Amniotic epithelial cell (primary cell): ENCODE results near the gene RNF135.
"Not testable (repeated sequence)": the region's sequence is repeated elsewhere in the genome, so short reads cannot be mapped to it uniquely, and the experiment has no call there.

ENCODE experiments used
- DNase-seq: peaks from one replicate; pipeline ENCODE4 v3.0.0-alpha.2; 2010; ENCODE audit warnings: low read depth

The RNF135 gene, protein sequence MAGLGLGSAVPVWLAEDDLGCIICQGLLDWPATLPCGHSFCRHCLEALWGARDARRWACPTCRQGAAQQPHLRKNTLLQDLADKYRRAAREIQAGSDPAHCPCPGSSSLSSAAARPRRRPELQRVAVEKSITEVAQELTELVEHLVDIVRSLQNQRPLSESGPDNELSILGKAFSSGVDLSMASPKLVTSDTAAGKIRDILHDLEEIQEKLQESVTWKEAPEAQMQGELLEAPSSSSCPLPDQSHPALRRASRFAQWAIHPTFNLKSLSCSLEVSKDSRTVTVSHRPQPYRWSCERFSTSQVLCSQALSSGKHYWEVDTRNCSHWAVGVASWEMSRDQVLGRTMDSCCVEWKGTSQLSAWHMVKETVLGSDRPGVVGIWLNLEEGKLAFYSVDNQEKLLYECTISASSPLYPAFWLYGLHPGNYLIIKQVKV

DNA sequence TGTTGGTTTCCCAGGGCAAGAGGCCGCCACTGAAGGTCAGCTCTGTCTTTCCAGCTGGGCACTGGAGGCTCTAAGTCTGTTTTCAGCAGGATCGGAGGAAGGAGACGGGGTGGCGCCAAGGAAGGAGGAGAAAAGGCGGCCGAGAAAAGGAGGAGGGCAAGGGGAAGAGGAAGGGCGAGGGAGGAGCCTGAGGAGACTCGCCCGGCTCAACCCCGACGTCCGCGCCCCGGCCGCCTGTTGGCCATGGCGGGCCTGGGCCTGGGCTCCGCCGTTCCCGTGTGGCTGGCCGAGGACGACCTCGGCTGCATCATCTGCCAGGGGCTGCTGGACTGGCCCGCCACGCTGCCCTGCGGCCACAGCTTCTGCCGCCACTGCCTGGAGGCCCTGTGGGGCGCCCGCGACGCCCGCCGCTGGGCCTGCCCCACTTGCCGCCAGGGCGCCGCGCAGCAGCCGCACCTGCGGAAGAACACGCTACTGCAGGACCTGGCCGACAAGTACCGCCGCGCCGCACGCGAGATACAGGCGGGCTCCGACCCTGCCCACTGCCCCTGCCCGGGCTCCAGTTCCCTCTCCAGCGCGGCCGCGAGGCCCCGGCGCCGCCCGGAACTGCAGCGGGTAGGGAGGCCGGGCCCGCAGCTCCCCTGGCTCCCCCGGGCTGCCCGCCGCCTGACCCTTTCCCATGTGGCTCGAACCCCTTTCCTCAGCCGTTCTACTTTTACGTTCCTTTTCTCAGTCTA, at the start of gene RNF135:
Gene RNF135 (plus strand): TSS at position 209 of the 737 bp plus-strand sequence. CDS start 35 bp downstream, at position 244.
- DNase-seq = peak; percentile 89

DNA sequence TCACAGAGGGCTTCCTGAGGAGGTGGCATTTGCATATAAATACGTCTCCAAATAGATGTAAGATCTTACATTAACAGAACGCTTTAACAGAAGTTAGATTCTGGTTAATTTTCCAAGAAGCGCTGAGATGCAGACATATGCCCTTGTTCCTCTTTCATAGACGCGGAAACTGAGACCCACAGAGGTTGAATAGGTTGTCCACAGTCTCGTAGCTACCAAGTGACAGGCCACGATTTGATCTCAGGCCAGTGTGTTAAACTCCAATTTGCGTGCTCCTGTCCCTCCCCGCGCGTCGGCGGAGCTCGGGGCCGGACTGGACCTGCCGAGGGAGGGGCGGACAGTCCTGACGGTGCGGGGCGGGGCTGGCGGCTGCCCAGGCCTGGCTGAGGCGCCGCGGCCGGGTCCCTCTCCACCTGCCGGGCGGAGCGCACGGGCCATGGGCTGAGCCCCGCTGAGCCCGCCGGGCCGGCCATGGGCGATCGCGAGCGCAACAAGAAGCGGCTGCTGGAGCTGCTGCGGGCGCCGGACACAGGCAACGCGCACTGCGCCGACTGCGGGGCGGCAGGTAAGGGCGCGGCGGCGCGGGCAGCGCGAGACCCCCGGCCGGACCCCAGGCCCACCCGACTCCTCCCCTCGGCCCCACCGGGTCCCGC, 49.2 kb upstream of the RNF135 start, which contains the start of gene ADAP2:
Gene ADAP2 (plus strand): TSS at position 402 of the 653 bp plus-strand sequence. CDS start 70 bp downstream, at position 472.
- no peak for DNase-seq

DNA sequence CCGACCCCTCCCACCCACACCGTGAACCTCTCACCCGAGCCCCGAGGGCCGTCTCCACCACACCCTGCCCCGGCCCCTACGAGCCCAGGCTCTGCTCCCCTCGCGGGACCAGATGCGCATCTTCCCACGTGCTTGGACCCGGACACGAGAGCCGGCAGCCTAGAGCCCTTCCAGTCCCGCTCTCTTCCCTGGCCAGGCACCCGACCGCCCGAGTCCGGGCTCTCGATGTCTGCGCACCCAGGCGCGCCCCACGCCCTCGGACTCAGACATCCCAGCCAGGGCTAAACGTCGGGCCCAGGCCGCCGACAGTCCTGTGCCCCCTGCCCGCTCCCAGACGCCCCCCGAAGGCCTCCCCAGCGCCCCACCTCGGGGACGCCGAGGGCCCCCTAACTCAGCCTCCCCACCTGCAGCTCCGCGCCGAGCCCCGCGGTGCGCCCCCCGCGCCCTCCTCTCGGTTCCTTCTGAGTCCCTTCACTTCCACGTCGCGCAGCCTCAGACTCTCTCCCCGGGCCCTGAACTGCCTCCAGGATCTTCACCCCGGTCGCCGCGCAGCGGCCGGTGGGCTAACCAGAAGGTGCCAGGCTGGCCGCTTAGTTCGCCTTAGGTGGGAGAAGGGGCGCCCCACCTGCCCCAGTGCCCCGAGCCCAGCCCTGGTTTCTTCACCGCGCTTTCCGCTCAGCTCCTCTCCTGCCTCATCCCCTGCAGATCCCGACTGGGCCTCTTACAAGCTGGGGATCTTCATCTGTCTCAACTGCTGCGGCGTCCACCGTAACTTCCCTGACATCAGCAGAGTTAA, 48.4 kb upstream of the RNF135 start:
- DNase-seq = no peak

DNA sequence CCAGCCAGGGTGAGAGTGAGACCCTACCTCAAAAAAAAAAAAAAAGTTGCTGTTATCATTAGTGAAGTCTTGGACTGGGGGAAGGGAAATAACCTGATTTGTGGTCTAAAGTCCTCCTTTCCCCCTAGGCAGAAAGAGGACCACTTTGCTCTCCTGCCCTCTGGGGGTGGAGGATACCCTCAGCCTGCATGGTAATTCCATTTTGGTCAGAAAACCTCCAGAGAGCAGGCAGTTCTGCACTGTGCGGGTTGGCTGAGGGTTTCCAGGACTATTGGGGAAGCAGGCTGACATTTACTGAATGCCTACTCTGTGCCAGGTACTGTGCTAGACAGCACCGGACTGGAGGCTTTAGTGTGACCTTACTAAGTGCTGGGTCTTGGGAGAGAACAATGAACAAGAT, 46.5 kb upstream of the RNF135 start:
- DNase-seq = no peak

DNA sequence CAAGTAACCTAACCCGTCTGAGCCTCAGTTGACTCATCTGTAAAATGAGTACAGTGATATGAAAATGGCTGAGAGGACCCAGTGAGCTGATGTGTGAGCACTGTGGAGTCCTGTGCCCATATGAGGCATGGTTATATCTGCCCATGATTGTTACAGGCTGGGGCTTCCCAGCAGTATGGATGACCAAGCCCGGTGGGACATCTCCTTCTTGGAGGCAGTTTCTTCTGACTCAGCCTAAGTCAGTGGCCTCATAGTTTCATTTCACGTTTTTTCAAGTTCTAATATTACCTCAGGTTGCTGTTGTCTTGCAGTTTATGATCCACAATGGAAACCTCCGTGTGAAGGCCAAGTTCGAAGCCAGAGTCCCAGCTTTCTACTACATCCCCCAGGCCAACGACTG, 44.3 kb upstream of the RNF135 start:
- DNase-seq = no peak

DNA sequence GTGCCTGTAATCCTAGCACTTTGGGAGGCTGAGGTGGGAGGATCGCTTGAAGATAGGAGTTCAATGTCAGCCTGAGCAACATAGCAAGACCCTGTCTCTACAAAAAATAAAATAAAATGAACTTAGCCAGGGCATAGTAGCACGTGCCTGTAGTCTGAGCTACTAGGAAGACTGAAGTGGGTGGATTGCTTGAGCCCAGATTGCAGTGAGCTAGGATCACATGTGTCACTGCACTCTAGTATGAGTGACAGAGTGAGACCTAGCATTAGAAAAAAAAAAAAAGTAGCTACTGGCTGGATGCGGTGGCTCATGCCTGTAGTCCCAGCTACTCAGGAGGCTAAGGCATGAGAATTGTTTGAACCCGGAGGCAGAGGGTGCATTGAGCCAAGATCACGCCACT, 43.1 kb upstream of the RNF135 start:
- DNase-seq = no peak

DNA sequence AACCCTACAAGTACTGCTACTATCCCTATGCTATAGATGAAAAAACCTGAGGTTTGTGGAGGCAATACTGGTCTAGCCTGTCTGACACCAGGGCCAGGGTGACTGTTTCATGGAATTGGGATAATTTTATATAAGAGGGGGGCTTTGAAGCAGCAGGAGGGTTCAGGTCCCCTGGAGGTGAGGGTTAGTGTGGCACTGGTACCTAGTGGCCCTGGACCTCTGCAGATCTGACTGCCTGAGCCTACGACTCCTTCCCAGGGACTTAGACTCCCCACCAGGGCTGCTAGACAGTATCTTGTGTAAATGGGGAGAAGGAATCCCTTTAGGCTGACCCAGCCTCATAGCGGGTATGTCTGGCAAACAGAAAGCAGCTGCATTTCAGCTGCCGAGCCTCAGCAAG, 42.3 kb upstream of the RNF135 start:
- no peak for DNase-seq

DNA sequence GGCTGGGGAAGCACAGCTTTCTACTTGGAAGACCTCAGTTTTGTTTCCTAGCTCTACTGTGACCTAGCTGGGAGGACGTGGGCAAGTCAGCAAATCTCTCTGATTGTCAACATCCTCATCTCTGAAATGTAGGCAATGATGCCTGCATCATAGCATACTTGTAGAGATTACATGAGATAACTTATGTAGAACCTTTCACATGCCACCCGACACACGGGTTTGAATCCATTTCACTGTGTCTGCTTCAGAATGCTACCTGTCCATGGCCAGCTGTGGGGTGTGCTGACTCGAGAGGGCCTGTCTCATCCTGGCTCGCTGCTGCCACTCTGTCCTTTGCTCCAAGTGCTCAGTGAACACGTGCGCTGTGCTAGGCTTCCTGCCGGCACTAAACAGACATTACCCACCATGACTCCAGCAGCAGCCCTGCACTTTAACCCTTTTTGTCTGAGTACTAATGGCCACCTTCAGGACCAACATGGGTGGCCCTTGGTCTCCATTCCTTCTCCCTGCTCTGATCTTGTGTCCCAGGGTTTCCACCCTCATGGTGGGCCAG, 41.7 kb upstream of the RNF135 start:
- no peak for DNase-seq

DNA sequence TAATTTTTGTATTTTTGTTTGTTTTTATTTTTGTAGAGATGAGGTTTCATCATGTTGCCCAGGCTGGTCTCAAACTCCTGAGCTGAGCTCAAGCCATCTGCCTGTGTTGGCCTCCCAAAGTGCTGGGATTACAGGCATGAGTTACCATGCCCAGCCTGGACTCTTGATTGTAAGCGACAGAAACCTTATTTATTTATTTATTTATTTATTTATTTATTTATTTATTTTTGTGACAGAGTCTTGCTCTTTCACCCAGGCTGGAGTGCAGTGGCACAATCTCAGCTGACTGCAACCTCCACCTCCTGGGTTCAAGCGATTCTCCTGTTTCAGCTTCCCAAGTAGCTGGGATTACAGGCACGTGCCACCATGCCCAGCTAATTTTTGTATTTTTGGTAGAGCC, 41.0 kb upstream of the RNF135 start:
- not testable (repeated sequence) for DNase-seq

DNA sequence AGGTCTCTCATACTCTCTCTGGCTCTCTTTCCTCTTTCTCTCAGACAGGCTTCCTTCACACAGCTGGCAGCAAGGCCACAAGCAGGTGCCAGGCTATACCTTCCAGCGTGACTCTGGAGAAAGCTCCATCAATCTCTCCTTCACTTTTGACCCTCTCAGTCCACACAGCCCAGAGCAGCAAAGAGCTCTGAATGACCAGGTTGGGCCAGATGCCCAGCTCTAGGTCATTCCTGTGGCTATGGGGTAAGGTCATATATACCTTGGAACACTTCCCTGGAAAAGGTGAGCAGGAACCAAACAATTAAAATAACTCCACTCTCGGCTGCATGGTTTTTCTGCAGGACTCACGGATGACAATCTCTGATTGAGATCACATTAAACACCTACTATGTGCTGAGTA, 40.3 kb upstream of the RNF135 start:
- DNase-seq = no peak

DNA sequence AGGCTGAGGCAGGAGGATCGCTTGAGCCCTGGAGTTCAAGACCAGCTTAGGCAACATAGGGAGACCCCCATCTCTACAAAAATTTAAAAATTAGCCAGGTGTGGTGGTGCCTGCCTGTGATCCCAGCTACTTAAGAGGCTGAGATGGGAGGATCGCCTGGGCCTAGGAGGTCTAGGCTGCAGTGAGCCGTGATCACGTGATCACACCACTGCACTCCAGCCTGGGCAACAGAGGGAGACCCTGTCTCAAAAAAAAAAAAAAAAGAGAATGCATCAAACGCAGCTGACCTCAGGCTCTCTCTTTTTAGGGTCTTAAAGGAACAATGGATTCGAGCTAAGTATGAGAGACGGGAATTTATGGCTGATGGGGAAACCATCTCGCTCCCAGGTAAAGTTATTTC, 39.3 kb upstream of the RNF135 start:
- not testable (repeated sequence) for DNase-seq

DNA sequence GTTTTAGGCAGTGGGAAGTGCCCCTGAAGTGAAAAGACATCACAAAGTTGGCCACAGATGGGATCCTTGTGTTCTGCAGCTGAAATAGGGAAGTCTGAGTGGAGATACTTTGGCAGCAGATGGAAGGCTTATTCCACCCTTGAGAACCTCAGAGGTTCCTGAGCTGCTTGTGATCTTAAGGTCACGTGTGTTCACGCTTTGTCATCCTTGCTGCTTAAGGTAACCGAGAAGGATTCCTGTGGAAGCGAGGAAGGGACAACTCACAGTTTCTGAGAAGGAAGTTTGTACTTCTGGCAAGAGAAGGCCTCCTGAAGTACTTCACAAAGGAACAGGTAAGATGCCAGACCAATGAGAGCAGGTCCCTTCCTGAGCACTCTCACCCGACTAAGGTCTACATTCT, 36.9 kb upstream of the RNF135 start:
- no peak for DNase-seq

DNA sequence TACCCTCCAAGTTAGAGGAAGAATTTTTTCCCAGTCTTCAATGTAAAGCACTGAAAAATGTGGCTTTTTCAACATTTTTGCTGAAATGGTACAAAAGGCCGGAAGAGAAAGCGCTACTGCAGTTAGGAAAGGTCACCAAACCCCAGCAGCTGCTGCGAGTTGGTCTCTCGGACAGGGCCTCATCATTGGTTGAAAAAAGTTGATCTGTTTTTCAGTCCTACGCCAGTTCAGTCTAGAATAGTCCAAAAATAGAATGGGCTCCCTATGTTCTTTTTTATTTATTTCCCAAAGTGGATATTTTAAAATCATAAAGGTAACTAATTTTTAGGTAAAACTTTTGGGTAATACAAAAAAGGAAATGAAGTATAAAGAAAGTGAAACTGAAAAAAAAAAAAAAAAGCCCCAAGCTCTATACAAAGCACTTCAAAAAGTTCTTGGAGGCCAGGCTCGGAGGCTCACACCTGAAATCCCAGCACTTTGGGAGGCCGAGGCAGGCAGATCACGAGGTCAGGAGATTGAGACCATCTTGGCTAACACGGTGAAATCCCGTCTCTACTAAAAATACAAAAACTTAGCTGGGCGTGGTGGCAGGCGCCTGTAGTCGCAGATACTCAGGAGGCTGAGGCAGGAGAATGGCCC, 31.7 kb upstream of the RNF135 start:
- DNase-seq = no peak

DNA sequence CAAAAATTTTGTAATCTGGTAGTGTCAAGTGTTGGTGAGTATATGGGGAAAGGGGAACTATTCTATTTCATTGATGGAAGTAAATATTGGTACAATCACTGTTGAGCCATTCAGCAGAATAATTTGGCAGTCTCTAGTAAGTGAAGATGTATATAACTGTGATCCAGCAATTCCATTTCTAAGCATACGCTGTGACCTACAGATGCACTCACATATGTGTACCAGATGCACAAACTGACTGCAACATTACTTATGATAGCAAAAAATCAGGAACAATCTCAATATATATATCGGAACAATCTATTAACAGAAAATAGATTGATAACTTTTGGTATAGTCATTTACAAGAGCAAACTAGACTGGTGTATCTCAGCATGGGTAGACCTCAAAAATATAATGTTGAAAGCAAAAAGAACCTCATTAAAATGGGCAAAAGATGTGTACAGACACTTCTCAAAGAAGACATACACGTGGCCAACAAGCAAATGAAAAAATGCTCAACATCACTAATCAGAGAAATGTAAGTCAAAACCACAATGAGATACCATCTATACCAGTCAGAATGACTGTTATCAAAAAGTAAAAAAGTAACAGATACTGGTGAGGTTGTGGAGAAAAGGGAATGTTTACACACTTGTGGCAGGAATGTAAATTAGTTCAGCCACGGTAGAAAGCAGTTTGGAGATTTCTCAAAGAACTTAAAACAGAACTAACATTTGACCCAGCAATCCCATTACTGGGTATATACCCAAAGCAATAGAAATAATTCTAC, 28.3 kb upstream of the RNF135 start:
- peak; percentile 64 for DNase-seq

DNA sequence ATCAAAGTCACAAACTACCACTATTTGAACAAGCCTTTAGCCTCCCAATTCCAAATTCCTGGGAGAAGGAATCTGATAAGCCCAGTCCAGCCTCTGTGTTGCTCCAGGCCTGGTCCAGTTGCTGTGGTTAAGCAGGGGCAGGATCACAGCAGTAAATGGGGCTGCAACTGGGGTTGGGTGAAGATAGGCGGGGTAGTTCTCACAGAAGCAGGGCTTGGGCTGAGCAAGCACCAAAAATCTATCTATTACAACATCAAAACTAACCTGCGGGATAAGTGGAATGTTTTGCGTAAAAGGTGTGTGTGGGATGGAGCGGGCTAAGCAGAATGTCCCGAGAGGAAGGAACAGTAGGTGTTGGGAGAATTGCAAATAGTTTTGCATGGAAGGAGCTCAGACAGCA, 23.0 kb upstream of the RNF135 start:
- no peak for DNase-seq

DNA sequence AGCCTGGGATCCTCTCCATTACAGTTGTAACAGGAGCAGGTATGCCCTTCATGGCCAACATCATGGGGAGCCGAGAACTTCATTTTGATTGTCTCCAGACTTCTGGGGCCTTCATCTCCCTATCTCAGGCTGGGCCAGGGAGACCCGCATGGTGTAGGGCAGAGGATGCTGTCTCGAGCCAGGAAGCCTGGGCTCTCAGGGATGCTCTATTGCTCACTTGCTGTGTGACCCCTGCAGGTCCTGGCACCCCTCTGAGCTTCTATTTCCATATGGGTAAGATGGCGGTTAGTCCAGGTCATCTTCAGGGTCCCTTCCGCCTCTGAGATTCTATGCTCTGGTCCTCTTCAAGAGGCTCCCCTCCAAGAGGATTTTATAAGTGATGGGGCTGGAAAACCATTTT, 20.6 kb upstream of the RNF135 start:
- DNase-seq = no peak

DNA sequence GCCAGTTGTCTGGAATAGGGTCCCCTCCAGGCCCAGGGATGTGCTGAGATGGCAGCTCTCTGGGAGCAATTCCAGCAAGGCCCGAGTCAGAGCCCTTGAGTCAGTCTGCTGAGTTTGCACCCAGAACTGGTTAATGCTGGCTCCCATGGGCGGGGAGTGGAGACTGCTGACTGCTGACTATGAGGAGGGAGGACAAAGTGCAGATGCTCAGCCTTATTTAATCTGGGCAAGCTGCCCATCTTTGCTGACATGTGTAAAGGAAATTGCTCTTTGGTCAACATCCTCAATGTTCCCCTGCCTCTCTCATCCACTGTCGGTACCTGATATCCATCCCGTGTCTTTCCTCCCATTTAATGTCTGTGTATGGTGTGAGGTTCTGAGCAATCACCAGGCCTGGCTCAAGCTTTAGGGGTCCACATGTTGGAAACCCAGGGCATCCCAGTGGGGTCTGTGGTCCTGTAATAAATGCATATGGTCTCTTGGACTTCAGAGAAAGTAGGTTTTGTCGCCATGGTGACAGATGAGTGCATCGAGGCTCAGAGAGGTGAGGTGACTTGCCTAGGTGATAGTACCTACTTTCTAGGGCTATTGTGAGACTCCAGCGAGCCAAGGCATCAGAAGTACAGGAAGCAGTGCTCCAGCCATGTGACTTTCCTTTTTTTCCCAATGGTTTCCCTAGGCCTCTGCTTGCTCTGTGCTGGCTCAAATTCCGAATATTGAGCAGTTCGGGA, 20.0 kb upstream of the RNF135 start:
- DNase-seq = peak; percentile 88

DNA sequence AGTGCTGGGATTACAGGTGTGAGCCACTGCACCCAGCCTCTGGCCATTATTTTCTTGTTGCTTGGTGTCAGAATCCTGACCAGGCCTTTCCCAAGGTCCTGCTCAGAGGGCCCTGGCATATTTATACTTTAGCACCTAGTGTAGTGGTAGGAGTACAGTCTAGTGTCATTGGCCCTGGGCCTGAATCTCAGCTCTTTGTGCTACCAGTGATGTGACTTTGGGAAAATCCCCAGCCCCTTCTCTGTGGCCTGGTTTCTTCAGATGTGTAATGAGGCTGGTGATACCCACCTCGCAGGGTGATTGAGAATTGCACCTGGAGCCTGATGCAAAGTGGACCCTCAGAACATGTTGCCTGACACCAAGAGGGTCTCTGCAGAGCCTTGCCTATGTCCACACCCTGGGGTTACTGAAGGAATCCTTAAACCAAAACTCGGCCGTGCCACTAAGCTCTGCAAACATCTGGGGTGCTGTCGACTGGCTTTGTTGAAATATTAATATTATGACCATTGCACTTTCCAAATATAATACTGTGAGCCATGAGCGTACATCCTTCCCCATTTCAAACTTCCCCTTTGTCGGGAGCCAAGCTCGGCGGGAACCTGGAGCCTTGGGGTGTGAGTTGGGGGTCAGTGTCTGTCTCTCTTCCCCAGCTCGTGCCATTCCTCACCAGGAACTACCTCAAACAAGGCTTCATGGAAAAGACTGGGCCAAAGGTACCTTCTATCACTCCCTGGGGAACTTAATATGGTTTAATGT, 18.0 kb upstream of the RNF135 start:
- DNase-seq = no peak
